GM21723 (cell line): ENCODE results near the gene LRMDA.

Experiments
- ATAC-seq: cut with Tn5 transposase; IDR thresholded peaks from one replicate; pipeline ENCODE4 v1.9.1; 2021; ENCODE audit warnings: mild to moderate bottlenecking, moderate library complexity; ENCODE audit not compliant: unreplicated experiment

The LRMDA gene

DNA sequence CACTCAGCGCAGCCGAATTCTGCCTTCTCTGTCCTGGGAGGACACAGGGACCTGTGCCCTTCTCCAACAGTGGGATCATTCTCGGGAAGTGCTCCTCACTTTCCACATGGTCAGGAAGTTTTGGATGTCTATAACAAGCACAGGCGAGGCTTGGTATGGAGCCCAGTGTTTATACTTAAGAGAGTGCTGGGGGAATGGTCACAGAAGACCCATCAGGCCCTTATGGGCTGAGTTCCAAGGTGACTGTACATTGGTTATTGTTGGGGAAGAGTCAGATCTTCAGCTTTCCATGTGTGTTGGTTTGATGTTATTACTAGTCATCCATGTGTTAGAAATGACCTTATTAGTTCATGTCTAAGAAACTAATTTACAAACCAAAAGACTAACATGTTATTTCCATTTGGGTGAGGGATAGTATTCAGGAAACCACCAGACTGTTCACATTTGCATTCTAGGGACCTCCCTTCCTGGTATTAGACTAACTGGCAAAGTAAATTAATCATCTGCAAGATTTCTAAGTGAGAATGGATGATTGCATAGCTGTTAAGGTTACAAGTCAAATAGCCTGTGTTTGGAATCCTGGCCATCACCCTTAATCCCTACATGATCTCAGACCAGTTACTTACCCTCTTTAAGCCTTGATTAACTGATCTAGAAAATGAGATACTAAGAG, 834.2 kb downstream of the LRMDA start:
- ATAC-seq: no peak

DNA sequence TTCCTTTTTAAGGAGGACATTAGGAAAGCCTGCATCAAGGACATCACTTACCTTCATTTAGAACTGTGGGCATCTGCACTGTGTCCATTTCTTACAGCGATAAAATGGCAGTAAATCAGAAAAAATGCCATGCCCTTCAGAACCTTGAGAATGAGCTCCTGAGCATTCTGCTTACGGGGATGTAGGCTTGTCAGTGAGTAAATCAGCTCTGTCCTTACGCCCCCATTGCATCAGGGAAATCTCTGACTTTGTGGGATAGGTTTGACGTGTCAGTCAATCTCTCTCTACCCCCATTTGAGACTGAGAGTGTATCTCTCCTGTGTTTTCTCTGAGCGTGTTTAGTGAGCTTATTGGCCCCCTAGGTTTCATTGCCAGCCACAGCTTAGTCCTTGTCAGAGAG, 837.1 kb downstream of the LRMDA start:
- ATAC-seq: no peak

DNA sequence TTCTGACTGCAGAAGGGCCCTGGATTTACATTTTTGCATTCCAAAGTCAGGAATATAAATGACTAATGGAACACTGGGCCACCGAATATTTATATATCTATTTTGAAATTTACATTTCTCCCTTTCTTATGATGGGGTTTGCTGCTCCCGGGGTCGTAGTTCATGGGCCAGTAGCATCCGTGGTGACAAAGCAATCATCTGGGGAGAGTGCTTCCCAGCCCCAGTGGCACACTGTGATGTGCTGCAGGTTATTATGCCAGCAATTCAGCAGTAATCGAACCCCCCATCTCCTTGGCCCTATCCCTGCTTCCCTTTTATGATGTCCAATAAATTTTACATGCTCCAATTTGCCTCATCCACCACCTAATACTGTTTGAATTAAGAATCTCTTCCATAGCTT, 837.5 kb downstream of the LRMDA start:
- no peak for ATAC-seq

DNA sequence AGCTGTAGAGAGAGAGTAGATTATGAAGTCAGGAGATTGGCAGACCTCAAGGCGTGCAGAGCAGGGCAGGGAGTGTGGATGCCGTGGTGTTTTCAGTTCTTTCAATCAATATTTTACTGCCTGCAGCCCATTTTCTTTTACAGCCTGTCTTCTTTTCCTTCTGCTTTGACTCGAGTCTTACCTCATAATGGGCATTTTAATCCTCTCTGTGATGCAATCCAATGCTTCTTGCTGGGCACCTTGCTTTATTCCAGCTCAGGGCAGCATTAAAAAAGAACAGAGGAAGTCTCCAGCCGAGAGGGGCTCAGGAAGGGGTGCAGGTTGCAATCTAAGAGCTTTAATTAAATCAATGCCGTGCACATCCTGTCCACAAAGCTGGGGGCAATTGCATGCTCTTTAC, 839.0 kb downstream of the LRMDA start:
- ATAC-seq: no peak

DNA sequence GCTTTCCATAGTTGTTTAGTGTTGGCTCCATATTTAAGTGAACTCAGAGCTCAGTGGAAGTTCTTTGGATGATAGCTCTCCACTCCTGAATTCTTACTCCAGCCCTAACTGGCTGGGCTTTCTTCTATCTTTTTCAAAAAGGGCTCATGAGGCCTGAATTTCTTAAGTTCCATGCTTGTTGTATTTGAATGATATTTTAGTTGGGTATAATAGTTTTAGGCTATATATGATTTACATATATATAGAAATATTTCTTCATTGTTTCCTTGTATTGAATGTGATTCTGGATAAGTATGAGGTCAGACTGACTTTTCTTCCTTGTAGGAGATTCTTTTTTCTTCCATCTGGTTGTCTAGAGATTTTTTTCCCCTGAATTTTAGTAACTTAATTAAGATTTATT, 843.5 kb downstream of the LRMDA start:
- ATAC-seq: no peak

DNA sequence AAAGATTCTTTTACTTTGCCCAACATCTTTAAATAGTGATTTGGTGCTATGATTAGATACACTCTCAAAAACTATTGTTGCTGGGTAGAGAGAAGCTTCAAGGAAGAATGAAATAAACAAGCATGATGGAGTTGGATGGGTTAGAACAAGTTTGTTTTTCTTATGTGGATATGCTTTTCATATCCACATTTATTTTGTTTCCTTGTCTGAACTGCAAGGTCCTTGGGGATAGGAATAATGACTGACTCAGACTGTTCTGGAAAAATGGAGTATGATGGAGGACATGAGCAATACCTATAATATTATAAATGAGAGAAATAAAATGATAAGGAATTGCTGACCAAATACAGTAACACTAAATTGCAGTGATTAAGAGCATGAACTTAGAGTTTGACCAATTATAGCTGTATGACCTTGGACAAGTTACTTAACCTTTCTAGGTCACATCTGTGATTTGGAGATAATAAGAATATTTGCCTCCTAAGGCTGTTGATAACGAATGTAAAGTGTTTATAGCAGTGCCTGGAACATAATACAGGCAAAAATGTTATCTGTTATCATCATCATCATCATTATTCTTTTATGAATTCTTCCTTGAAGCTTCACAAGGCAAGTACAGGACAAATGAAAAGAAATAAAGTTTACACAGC, 847.5 kb downstream of the LRMDA start:
- no peak for ATAC-seq

- no peak for ATAC-seq
Measured at GRCh38 chr10:76281659-76282058, 850.2 kb downstream of the LRMDA start.

DNA sequence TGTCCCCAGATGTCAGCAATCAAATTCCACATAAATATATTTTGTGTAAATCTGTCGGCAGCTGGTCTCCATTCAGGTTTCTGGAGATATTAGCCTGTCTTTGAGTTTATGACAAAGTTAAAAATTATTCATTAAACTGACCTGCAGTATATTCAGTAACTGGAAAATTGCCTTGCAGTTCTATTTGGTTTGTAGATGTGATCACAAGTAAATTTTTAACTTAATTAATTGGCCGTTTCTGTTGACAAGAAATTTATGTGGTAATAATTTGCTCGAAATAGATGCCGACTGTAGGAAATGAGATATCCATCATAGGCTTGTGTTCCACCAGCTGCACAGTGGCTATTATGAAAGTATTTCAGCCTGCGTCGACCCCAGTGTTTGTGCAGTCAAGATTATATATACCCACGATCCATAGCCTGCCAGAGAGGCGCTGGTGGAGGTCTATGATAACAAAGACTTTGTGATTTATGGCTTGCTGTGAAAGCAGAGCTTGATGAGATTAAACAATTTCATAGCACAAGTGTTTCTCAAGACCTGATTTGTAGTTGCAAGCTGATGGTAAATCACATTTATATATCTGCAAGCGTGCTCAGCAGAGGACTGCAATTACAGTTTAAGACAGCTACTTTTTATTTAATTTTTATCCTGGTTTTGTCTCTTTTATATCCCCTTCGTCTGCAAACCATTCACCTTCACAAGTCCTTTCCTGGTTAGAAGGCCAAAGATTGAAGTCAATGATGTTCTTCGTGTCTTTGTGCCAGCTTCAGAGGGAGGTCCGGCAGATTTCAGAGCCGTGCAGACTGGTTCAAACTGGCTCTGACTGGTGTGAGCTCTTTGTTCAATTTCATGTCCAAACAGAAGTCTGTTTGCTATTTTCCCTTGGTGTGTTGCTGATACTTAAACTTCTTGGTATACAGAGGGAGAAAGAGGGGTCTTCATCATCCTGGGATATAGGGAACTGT, 850.9 kb downstream of the LRMDA start:
- no peak for ATAC-seq

GRCh38 chr10:76284351-76284750, 852.9 kb downstream of the LRMDA start:
- no peak for ATAC-seq

- ATAC-seq: no peak
Measured at GRCh38 chr10:76285012-76285411, 853.6 kb downstream of the LRMDA start.

GRCh38 chr10:76285515-76285914, 854.1 kb downstream of the LRMDA start:
- ATAC-seq: no peak

DNA sequence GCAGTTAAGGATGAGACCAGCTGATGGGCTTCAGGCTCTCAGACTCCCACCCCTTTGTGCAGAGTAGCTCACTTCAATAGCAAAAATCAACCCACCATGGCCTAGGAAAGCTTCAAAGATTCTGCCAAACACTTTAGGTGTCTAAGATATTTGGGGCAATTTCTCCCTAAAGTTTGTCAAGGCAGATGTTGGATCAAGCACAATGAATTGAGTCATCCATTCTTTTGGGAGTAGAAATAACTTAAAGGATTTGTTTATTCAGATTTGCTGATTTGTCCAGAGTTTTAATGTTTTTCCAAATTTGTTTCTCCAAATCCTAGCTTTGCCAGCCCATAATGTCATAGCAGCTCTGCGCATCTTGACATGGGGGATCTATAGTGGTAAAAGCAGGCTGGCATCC, 855.1 kb downstream of the LRMDA start:
- ATAC-seq: no peak

DNA sequence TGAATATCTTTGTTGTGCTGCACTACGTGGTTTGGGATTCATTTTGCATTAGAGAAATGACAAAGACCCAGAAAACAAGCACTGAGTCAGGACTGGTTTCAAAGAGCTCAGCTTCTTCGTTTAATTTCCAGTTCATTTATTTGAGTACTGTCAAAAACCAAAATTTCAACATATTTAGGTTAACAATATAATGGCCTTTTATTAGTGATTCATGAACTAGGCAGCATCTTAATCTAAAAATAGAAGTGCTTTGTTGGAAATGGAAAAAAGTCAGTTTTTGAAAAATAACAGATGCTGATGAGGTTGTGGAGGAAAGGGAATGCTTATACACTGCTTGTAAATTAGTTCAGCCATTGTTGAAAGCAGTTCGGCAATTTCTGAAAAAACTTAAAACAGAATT, 856.4 kb downstream of the LRMDA start:
- no peak for ATAC-seq

DNA sequence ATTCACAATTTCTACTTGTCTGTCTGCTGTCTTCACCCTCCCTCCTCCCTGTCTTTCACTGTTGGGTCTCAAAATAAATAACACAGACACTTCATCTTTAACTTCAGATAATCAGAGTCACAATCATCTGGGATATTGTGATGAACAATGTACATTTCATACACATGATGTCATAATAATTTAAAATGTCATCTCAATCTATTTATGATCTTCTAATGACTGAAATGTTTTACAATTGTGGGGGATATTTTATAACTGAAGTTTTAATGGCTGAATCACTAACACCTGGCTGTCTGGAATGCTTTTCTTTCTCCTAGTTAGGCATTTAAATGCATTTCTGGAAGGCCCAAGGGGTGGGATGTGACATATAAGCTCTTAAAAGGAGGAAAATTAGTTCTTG, 859.8 kb downstream of the LRMDA start:
- no peak for ATAC-seq

GRCh38 chr10:76291885-76292284, 860.5 kb downstream of the LRMDA start:
- no peak for ATAC-seq

DNA sequence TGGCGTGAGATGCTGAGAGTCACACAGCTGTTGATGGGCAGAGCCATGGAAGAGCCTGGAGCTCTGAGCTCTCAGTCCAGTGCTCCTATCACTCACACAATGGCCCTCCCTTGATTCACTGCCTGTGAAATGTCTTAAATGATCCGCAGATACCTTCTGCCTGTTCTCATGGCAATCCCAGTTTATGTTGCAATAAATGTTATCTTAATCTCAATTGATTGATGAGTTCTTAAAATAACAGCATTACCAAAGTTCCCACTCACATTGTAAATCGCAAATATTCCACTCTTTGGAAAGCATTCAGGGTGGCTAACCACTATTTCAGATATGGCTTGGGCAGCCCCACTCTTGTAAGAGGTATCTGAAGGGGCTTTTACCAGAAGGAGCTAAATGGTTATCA, 865.5 kb downstream of the LRMDA start:
- no peak for ATAC-seq

DNA sequence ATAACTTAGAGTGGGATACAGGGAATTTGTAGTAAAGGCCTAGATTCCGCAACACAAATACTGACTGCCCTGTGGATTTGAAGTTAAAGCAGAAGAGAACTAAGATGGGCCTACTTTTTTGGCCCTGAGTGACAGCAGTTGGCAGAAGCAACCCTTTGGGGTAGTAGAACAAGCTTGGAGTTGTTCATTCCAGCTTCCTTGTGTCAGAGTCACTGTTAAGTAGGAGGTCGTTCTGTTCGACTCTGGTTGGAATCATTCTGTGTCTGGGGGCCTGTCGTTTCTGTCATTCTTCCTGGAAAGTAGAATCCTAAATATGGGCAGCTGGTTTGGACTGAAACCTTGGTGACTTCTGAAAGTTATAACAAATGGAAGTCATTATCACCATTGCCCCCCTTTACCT, 865.9 kb downstream of the LRMDA start:
- ATAC-seq: no peak

DNA sequence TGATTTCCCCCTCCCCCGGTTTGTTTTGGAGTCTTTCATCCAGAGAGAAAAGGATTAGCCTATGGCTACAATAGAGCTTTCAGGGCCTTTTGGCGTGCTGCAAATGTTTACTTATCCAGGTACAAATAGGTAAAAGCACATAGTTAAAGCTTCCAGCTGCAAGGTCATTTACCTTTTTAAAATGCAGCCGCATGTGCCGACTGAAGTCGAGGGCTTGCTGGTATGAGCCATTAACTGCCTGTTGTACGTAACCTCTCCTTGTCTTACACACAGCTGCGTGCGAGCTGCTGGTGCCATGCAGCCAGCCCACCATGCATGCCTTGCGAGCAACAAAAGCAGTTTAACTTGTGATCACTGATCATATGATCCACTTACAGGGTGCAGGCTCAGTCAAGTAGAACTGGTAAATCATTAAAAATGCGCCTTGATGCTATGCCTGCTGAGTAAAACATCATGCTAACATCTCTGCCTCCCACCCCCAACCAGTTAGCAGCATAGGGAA, 866.4 kb downstream of the LRMDA start:
- no peak for ATAC-seq

DNA sequence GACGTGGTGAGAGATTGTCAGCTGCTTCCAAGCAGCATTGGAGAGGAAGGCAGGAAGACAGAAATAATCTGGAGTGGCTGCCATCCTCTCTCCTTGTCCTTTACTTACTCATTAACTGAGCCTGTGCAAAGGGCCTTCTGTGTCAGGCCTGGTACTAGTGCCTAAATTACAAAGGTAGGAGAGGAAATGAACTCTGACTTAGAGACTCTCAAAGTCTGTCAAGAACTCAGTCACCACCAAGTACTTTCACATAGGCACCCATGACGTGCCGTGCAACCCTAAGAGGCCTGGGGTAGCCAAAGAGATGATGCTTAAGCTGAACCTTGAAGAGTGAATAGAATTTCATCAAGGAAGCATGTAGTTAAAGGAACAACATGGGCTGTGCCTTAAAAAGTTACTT, 866.9 kb downstream of the LRMDA start:
- no peak for ATAC-seq

DNA sequence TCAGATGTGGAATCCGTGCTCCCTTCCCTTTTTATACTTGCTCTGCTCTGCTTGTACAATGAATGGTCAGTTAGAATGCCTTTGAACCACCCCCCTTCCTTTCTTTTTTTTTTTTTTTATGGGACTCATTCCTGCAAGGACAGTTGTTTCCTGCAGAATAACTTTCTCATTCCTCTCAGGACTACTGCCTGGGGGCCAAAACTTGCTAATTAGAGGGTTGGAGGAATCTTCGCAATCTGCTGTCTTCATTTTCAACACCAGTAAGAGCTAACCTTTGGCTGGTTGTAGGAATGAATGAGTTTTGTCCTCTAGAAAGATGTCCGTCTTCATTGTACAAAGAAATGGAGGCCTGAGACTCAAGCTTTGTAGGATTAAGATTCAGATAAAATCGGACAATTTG, 868.1 kb downstream of the LRMDA start:
- no peak for ATAC-seq

GRCh38 chr10:76301211-76301610, 869.8 kb downstream of the LRMDA start:
- no peak for ATAC-seq

DNA sequence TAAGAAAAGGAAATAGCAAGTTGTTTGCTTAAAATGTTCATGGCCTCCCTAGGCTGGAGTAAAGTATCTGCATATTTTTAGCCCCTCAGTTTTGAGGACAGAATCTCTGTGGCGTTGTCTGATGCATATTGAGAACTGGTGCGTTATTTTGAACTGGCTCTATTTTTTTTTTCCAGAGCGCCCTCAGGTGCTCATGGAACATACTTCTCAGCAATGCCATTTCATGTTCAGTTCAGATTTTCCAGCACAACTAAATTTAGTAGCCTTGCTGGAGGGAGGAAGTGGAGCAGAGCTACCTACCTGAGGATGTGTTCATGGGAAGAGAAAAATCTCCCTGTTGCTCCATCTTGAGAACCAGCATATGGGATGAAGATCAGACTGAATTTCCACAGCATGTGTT, 870.5 kb downstream of the LRMDA start:
- ATAC-seq: no peak
